ENCODE data around the gene KLHL14.

Gene KLHL14

GRCh38 chr18:32624182-32624723 is 148.6 kb downstream of the KLHL14 start:
- DNase-seq, result no peak

GRCh38 chr18:32623563-32623962 is 149.3 kb downstream of the KLHL14 start:
- no peak for DNase-seq

Data from stimulated activated CD4-positive, alpha-beta T cell treated with anti-CD3 and anti-CD28 coated beads, Interleukin-2, amount 100 ng/mL, for 24 hours (primary cell).